ENCODE data around the gene HNRNPDL.

The HNRNPDL gene

GRCh38 chr4:82458729-82459128 is 28.5 kb upstream of the HNRNPDL start:
- Histone ChIP-seq H3K27me3 (replicated peaks; ENCODE audit: control insufficient read depth, insufficient read depth, low read length) (no peaks in the 10 kb centered on the region), H3K9ac (ENCODE audit: low read length) (no peak overlapping the region), H3K4me3 (ENCODE audit: low read length) (no peak overlapping the region), H3K9me3 (ENCODE audit: control insufficient read depth, low read length) (no peaks in the 10 kb centered on the region), H3K4me1 (ENCODE audit: control insufficient read depth, insufficient read depth, low read length) (peaks cover 12% of the 10 kb centered on the region), H3K36me3 (ENCODE audit: control insufficient read depth, insufficient read depth, low read length, severe bottlenecking) (peaks cover 45% of the 10 kb centered on the region)
- DNase-seq (ENCODE audit: low read depth): no peak

GRCh38 chr4:82457266-82457665 is 27.0 kb upstream of the HNRNPDL start:
- Histone ChIP-seq H3K9me3 (ENCODE audit: control insufficient read depth, low read length) (no peaks in the 10 kb centered on the region), H3K36me3 (ENCODE audit: control insufficient read depth, insufficient read depth, low read length, severe bottlenecking) (peaks cover 52% of the 10 kb centered on the region), H3K27me3 (replicated peaks; ENCODE audit: control insufficient read depth, insufficient read depth, low read length) (no peaks in the 10 kb centered on the region), H3K4me3 (ENCODE audit: low read length) (no peak overlapping the region), H3K9ac (ENCODE audit: low read length) (no peak overlapping the region), H3K4me1 (ENCODE audit: control insufficient read depth, insufficient read depth, low read length) (peaks cover 6% of the 10 kb centered on the region)
- no peak for DNase-seq (ENCODE audit: low read depth)

GRCh38 chr4:82452026-82452425 is 21.8 kb upstream of the HNRNPDL start:
- Histone ChIP-seq H3K4me1 (ENCODE audit: control insufficient read depth, insufficient read depth, low read length) (no peaks in the 10 kb centered on the region), H3K9me3 (ENCODE audit: control insufficient read depth, low read length) (no peaks in the 10 kb centered on the region), H3K36me3 (ENCODE audit: control insufficient read depth, insufficient read depth, low read length, severe bottlenecking) (peaks cover 47% of the 10 kb centered on the region), H3K4me3 (ENCODE audit: low read length) (no peak overlapping the region), H3K27me3 (replicated peaks; ENCODE audit: control insufficient read depth, insufficient read depth, low read length) (no peaks in the 10 kb centered on the region), H3K9ac (ENCODE audit: low read length) (no peak overlapping the region)
- DNase-seq (ENCODE audit: low read depth): no peak

- H3K36me3 ChIP-seq (ENCODE audit: control insufficient read depth, insufficient read depth, low read length, severe bottlenecking): peaks cover 39% of the 10 kb centered on the region
Observed at GRCh38 chr4:82450966-82451755, 20.9 kb upstream of the HNRNPDL start.

GRCh38 chr4:82447886-82448285 is 17.6 kb upstream of the HNRNPDL start:
- peaks cover 31% of the 10 kb centered on the region for H3K36me3 ChIP-seq (ENCODE audit: control insufficient read depth, insufficient read depth, low read length, severe bottlenecking)
- H3K27me3 ChIP-seq (replicated peaks; ENCODE audit: control insufficient read depth, insufficient read depth, low read length): no peaks in the 10 kb centered on the region
- no peak overlapping the region for H3K9ac ChIP-seq (ENCODE audit: low read length)
- no peaks in the 10 kb centered on the region for H3K4me1 ChIP-seq (ENCODE audit: control insufficient read depth, insufficient read depth, low read length)
- no peak overlapping the region for H3K4me3 ChIP-seq (ENCODE audit: low read length)
- H3K9me3 ChIP-seq (ENCODE audit: control insufficient read depth, low read length): no peaks in the 10 kb centered on the region
- DNase-seq (ENCODE audit: low read depth): peak; percentile 11

More at GRCh38 chr4:82450966-82451755, 20.9 kb upstream of the HNRNPDL start:
- H3K4me1 ChIP-seq (ENCODE audit: control insufficient read depth, insufficient read depth, low read length): no peaks in the 10 kb centered on the region
- no peaks in the 10 kb centered on the region for H3K27me3 ChIP-seq (replicated peaks; ENCODE audit: control insufficient read depth, insufficient read depth, low read length)
- no peak for DNase-seq (ENCODE audit: low read depth)
- no peaks in the 10 kb centered on the region for H3K9me3 ChIP-seq (ENCODE audit: control insufficient read depth, low read length)
- no peak overlapping the region for H3K4me3 ChIP-seq (ENCODE audit: low read length)
- H3K9ac ChIP-seq (ENCODE audit: low read length): no peak overlapping the region

- Histone ChIP-seq H3K4me3 (ENCODE audit: low read length) (no peak overlapping the region), H3K36me3 (ENCODE audit: control insufficient read depth, insufficient read depth, low read length, severe bottlenecking) (no peaks in the 10 kb centered on the region), H3K9ac (ENCODE audit: low read length) (no peak overlapping the region), H3K4me1 (ENCODE audit: control insufficient read depth, insufficient read depth, low read length) (peaks cover 5% of the 10 kb centered on the region), H3K9me3 (ENCODE audit: control insufficient read depth, low read length) (no peaks in the 10 kb centered on the region), H3K27me3 (replicated peaks; ENCODE audit: control insufficient read depth, insufficient read depth, low read length) (no peaks in the 10 kb centered on the region)
- DNase-seq (ENCODE audit: low read depth): no peak
Observed at GRCh38 chr4:82439088-82439487, 8.8 kb upstream of the HNRNPDL start.

GRCh38 chr4:82437285-82438005 is 7.2 kb upstream of the HNRNPDL start:
- H3K9me3 ChIP-seq (ENCODE audit: control insufficient read depth, low read length): no peaks in the 10 kb centered on the region

GRCh38 chr4:82436780-82437179 is 6.5 kb upstream of the HNRNPDL start:
- H3K9me3 ChIP-seq (ENCODE audit: control insufficient read depth, low read length): no peaks in the 10 kb centered on the region
- no peak overlapping the region for H3K4me3 ChIP-seq (ENCODE audit: low read length)
- H3K36me3 ChIP-seq (ENCODE audit: control insufficient read depth, insufficient read depth, low read length, severe bottlenecking): no peaks in the 10 kb centered on the region
- H3K9ac ChIP-seq (ENCODE audit: low read length): no peak overlapping the region
- peaks cover 6% of the 10 kb centered on the region for H3K4me1 ChIP-seq (ENCODE audit: control insufficient read depth, insufficient read depth, low read length)
- DNase-seq (ENCODE audit: low read depth): no peak
- H3K27me3 ChIP-seq (replicated peaks; ENCODE audit: control insufficient read depth, insufficient read depth, low read length): no peaks in the 10 kb centered on the region

More at GRCh38 chr4:82437285-82438005, 7.2 kb upstream of the HNRNPDL start:
- no peaks in the 10 kb centered on the region for H3K36me3 ChIP-seq (ENCODE audit: control insufficient read depth, insufficient read depth, low read length, severe bottlenecking)
- no peaks in the 10 kb centered on the region for H3K27me3 ChIP-seq (replicated peaks; ENCODE audit: control insufficient read depth, insufficient read depth, low read length)
- H3K4me3 ChIP-seq (ENCODE audit: low read length): no peak overlapping the region
- no peak overlapping the region for H3K9ac ChIP-seq (ENCODE audit: low read length)
- H3K4me1 ChIP-seq (ENCODE audit: control insufficient read depth, insufficient read depth, low read length): peaks cover 5% of the 10 kb centered on the region
- DNase-seq (ENCODE audit: low read depth): peak; percentile 18

- H3K9me3 ChIP-seq (ENCODE audit: control insufficient read depth, low read length): no peaks in the 10 kb centered on the region
- no peak for DNase-seq (ENCODE audit: low read depth)
- H3K9ac ChIP-seq (ENCODE audit: low read length): no peak overlapping the region
- H3K27me3 ChIP-seq (replicated peaks; ENCODE audit: control insufficient read depth, insufficient read depth, low read length): no peaks in the 10 kb centered on the region
- H3K4me3 ChIP-seq (ENCODE audit: low read length): no peak overlapping the region
- H3K4me1 ChIP-seq (ENCODE audit: control insufficient read depth, insufficient read depth, low read length): peaks cover 11% of the 10 kb centered on the region
- no peaks in the 10 kb centered on the region for H3K36me3 ChIP-seq (ENCODE audit: control insufficient read depth, insufficient read depth, low read length, severe bottlenecking)
Observed at GRCh38 chr4:82436130-82436529, 5.9 kb upstream of the HNRNPDL start.

- H3K9me3 ChIP-seq (ENCODE audit: control insufficient read depth, low read length): no peaks in the 10 kb centered on the region
- H3K9ac ChIP-seq (ENCODE audit: low read length): no peak overlapping the region
- H3K27me3 ChIP-seq (replicated peaks; ENCODE audit: control insufficient read depth, insufficient read depth, low read length): no peaks in the 10 kb centered on the region
- H3K4me1 ChIP-seq (ENCODE audit: control insufficient read depth, insufficient read depth, low read length): peaks cover 11% of the 10 kb centered on the region
- H3K4me3 ChIP-seq (ENCODE audit: low read length): no peak overlapping the region
- DNase-seq (ENCODE audit: low read depth): no peak
- no peaks in the 10 kb centered on the region for H3K36me3 ChIP-seq (ENCODE audit: control insufficient read depth, insufficient read depth, low read length, severe bottlenecking)
Observed at GRCh38 chr4:82434949-82435348, 4.7 kb upstream of the HNRNPDL start.

GRCh38 chr4:82433791-82434190 is 3.5 kb upstream of the HNRNPDL start:
- DNase-seq (ENCODE audit: low read depth): no peak
- no peak overlapping the region for H3K4me3 ChIP-seq (ENCODE audit: low read length)
- H3K9ac ChIP-seq (ENCODE audit: low read length): no peak overlapping the region
- H3K36me3 ChIP-seq (ENCODE audit: control insufficient read depth, insufficient read depth, low read length, severe bottlenecking): no peaks in the 10 kb centered on the region
- no peaks in the 10 kb centered on the region for H3K27me3 ChIP-seq (replicated peaks; ENCODE audit: control insufficient read depth, insufficient read depth, low read length)
- no peaks in the 10 kb centered on the region for H3K9me3 ChIP-seq (ENCODE audit: control insufficient read depth, low read length)
- H3K4me1 ChIP-seq (ENCODE audit: control insufficient read depth, insufficient read depth, low read length): peaks cover 11% of the 10 kb centered on the region
